OCI-LY1 (cell line): Measurements from ENCODE around the gene IGF2BP3.
"Not testable (repeated sequence)": the region's sequence is repeated elsewhere in the genome, so short reads cannot be mapped to it uniquely, and the experiment has no call there.

Experiments used
- H2AFZ ChIP-seq: fragments of 200-600 bp; sonication (generic), shearing (Covaris generic); 2 replicates; pipeline ENCODE4 v1.6.0; 2014; ENCODE audit warnings: antibody characterized with exemption, mild to moderate bottlenecking, low read length
- H3F3A ChIP-seq: fragments of 200-600 bp; sonication (generic), shearing (Covaris generic); 2 replicates; pipeline ENCODE4 v1.6.0; 2014; ENCODE audit warnings: mild to moderate bottlenecking, antibody characterized with exemption, low read length, moderate library complexity; ENCODE audit not compliant: insufficient read depth
- H3K27ac ChIP-seq: fragments of 200-600 bp; sonication (generic); 2 replicates; pipeline ENCODE4 v1.5.1; 2014; ENCODE audit warnings: low read length, mixed run types, mild to moderate bottlenecking, low read depth; ENCODE audit not compliant: poor library complexity, severe bottlenecking
- H3K27me3 ChIP-seq: fragments of 200-600 bp; sonication (generic); 2 replicates; pipeline ENCODE4 v1.6.0; 2014; ENCODE audit warnings: antibody characterized with exemption, mild to moderate bottlenecking, low read length, moderate library complexity; ENCODE audit not compliant: insufficient read depth
- H3K36me3 ChIP-seq: fragments of 200-600 bp; sonication (generic); 2 replicates; pipeline ENCODE4 v1.6.1; 2014; ENCODE audit warnings: mild to moderate bottlenecking, antibody characterized with exemption, low read length, moderate library complexity, mixed read lengths; ENCODE audit not compliant: insufficient read depth
- H3K4me1 ChIP-seq: fragments of 200-600 bp; sonication (generic); 2 replicates; pipeline ENCODE4 v1.5.1; 2014; ENCODE audit warnings: mild to moderate bottlenecking, low read length, moderate library complexity; ENCODE audit not compliant: insufficient read depth, severe bottlenecking
- H3K4me2 ChIP-seq: fragments of 200-600 bp; sonication (generic), shearing (Covaris generic); 2 replicates; pipeline ENCODE4 v1.6.1; 2014; ENCODE audit warnings: low read length
- H3K4me3 ChIP-seq: fragments of 200-600 bp; sonication (generic); 2 replicates; pipeline ENCODE4 v1.5.1; 2014; ENCODE audit warnings: low read length, low read depth, mild to moderate bottlenecking, mixed read lengths; ENCODE audit not compliant: poor library complexity, severe bottlenecking
- H3K79me2 ChIP-seq: fragments of 200-600 bp; shearing (Covaris generic); 2 replicates; pipeline ENCODE4 v1.6.1; 2016; ENCODE audit warnings: mixed run types, low read length, mixed read lengths; ENCODE audit not compliant: insufficient read depth
- H3K9ac ChIP-seq: fragments of 200-600 bp; sonication (generic), shearing (Covaris generic); 2 replicates; pipeline ENCODE4 v1.6.1; 2014; ENCODE audit warnings: mild to moderate bottlenecking, low read length, mixed read lengths
- H3K9me2 ChIP-seq: fragments of 200-600 bp; sonication (generic), shearing (Covaris generic); 2 replicates; pipeline ENCODE4 v1.6.1; 2014; ENCODE audit warnings: low read depth, mild to moderate bottlenecking, low read length, mixed read lengths
- H3K9me3 ChIP-seq: fragments of 200-600 bp; shearing (Covaris generic); 2 replicates; pipeline ENCODE4 v1.6.1; 2014; ENCODE audit warnings: low read length, mixed read lengths
- H4K20me1 ChIP-seq: fragments of 200-600 bp; sonication (generic), shearing (Covaris generic); 2 replicates; pipeline ENCODE4 v1.6.0; 2016; ENCODE audit warnings: mild to moderate bottlenecking, low read length; ENCODE audit not compliant: insufficient read depth
- EZH2 ChIP-seq: fragments of 200-600 bp; sonication (generic), shearing (Covaris generic); IDR thresholded peaks from 2 replicates; pipeline ENCODE4 v1.8.0; 2017; ENCODE audit warnings: borderline replicate concordance, mixed run types, mild to moderate bottlenecking, antibody characterized with exemption, low read length, moderate library complexity, mixed read lengths
- TF ChIP-seq, protein P1 (sequence below): fragments of 200-600 bp; sonication (generic), shearing (Covaris generic); IDR thresholded peaks from 2 replicates; pipeline ENCODE4 v1.5.1; 2017; ENCODE audit warnings: mild to moderate bottlenecking, antibody characterized with exemption, low read length, moderate library complexity, mixed read lengths

Gene IGF2BP3

GRCh38 chr7:23315366-23315765 is 154.9 kb downstream of the IGF2BP3 start:
- TF ChIP-seq, protein P1, sequence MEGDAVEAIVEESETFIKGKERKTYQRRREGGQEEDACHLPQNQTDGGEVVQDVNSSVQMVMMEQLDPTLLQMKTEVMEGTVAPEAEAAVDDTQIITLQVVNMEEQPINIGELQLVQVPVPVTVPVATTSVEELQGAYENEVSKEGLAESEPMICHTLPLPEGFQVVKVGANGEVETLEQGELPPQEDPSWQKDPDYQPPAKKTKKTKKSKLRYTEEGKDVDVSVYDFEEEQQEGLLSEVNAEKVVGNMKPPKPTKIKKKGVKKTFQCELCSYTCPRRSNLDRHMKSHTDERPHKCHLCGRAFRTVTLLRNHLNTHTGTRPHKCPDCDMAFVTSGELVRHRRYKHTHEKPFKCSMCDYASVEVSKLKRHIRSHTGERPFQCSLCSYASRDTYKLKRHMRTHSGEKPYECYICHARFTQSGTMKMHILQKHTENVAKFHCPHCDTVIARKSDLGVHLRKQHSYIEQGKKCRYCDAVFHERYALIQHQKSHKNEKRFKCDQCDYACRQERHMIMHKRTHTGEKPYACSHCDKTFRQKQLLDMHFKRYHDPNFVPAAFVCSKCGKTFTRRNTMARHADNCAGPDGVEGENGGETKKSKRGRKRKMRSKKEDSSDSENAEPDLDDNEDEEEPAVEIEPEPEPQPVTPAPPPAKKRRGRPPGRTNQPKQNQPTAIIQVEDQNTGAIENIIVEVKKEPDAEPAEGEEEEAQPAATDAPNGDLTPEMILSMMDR: no peak
- TF ChIP-seq EZH2: no peak
- H3K36me3 ChIP-seq: peaks cover 96% of the 10 kb centered on the region
- no peaks in the 10 kb centered on the region for H3K9me3 ChIP-seq
- H3K27ac ChIP-seq: no peak overlapping the region
- H2AFZ ChIP-seq: no peak overlapping the region
- no peaks in the 10 kb centered on the region for H3K4me1 ChIP-seq
- no peak overlapping the region for H3K4me3 ChIP-seq
- no peaks in the 10 kb centered on the region for H3F3A ChIP-seq
- H3K9ac ChIP-seq: no peak overlapping the region
- no peaks in the 10 kb centered on the region for H3K27me3 ChIP-seq
- no peaks in the 10 kb centered on the region for H3K9me2 ChIP-seq
- no peaks in the 10 kb centered on the region for H3K79me2 ChIP-seq
- no peaks in the 10 kb centered on the region for H4K20me1 ChIP-seq
- no peak overlapping the region for H3K4me2 ChIP-seq

GRCh38 chr7:23312141-23312540 is 158.2 kb downstream of the IGF2BP3 start:
- H3K9me2 ChIP-seq, H3K27ac ChIP-seq, H3K9me3 ChIP-seq, H2AFZ ChIP-seq, H3K9ac ChIP-seq, H3K4me1 ChIP-seq, H3K4me3 ChIP-seq, H3K27me3 ChIP-seq, H3K4me2 ChIP-seq, H4K20me1 ChIP-seq, H3F3A ChIP-seq, H3K79me2 ChIP-seq: not testable (repeated sequence)
- peaks cover 96% of the 10 kb centered on the region for H3K36me3 ChIP-seq

- TF ChIP-seq, protein P1: no peak
- no peak for TF ChIP-seq EZH2
- Histone ChIP-seq H3K4me1 (peaks cover 5% of the 10 kb centered on the region), H3K9me2 (no peaks in the 10 kb centered on the region), H4K20me1 (no peaks in the 10 kb centered on the region), H3F3A (no peaks in the 10 kb centered on the region), H3K4me2 (no peak overlapping the region), H3K9me3 (0 out of 2 replicates have a peak, but pooled peaks cover 3% of the 10 kb centered on the region), H3K79me2 (peaks cover 41% of the 10 kb centered on the region), H3K9ac (no peak overlapping the region), H3K36me3 (peaks cover 98% of the 10 kb centered on the region), H3K4me3 (no peak overlapping the region), H2AFZ (no peak overlapping the region), H3K27ac (no peak overlapping the region), H3K27me3 (no peaks in the 10 kb centered on the region)
These were observed 161.5 kb downstream of the IGF2BP3 start for GRCh38 chr7:23308754-23309153.

DNA sequence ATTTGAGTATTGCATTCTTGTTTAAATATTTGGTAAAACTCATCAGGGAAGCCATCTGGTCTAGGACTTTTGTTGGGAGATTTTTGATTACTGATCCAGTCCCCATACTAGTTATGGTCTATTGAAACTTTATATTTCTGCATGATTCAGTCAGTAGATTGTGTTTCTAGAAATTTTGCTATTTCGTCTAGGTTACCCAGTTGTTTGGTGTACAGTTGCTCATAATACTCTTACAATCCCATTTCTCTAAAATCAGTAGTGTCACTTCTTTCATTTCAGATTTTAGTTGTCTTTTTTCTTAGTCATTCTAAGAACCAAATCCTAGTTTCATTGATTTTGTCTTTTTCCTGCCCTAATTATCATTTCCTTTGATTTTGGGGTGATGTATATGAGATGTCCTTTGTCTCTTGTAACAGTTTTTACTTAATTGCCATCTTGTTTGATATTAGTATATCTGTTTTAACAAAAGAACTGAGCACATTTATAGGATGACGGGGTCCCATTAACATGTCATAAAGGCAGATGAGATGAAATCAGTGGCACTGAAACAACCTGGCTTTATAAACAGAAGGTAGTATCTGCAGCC is 163.3 kb downstream of the IGF2BP3 start:
- H3K9ac ChIP-seq: no peak overlapping the region
- no peak overlapping the region for H3K27ac ChIP-seq
- H3K9me2 ChIP-seq: no peaks in the 10 kb centered on the region
- TF ChIP-seq EZH2: no peak
- TF ChIP-seq, protein P1: no peak
- no peak overlapping the region for H2AFZ ChIP-seq
- H3K4me2 ChIP-seq: no peak overlapping the region
- no peaks in the 10 kb centered on the region for H3K27me3 ChIP-seq
- peaks cover 97% of the 10 kb centered on the region for H3K36me3 ChIP-seq
- H4K20me1 ChIP-seq: no peaks in the 10 kb centered on the region
- H3K9me3 ChIP-seq: 0 out of 2 replicates have a peak, but pooled peaks cover 3% of the 10 kb centered on the region
- no peak overlapping the region for H3K4me3 ChIP-seq
- H3K79me2 ChIP-seq: peaks cover 41% of the 10 kb centered on the region
- H3F3A ChIP-seq: no peaks in the 10 kb centered on the region
- peaks cover 10% of the 10 kb centered on the region for H3K4me1 ChIP-seq
